MV-4-11 (cell line): ENCODE data around the gene CD44.

Experiments used
- DNase-seq: peaks from one replicate; lab custom pipeline; 2025; lab: John Stamatoyannopoulos, UW

The CD44 gene

GRCh38 chr11:35261197-35261596 lies 122.2 kb downstream of the CD44 start:
- no peak for DNase-seq

- DNase-seq = no peak
Measured at GRCh38 chr11:35262056-35262455, 123.1 kb downstream of the CD44 start.

GRCh38 chr11:35262735-35263134 lies 123.8 kb downstream of the CD44 start:
- DNase-seq = no peak

GRCh38 chr11:35265755-35266454 lies 126.9 kb downstream of the CD44 start:
- DNase-seq = no peak

- DNase-seq = no peak
Measured at GRCh38 chr11:35267504-35267903, 128.5 kb downstream of the CD44 start.

GRCh38 chr11:35270342-35270741 lies 131.4 kb downstream of the CD44 start:
- DNase-seq = no peak

GRCh38 chr11:35271031-35271430 lies 132.1 kb downstream of the CD44 start:
- DNase-seq = no peak

GRCh38 chr11:35272391-35272902 lies 133.5 kb downstream of the CD44 start:
- DNase-seq = peak; percentile 98

GRCh38 chr11:35274909-35275785 lies 136.2 kb downstream of the CD44 start:
- peak; percentile 67 for DNase-seq

GRCh38 chr11:35275786-35276170 lies 136.8 kb downstream of the CD44 start:
- DNase-seq = no peak

- DNase-seq = no peak
Measured at GRCh38 chr11:35276396-35277145, 137.6 kb downstream of the CD44 start.

- DNase-seq = no peak
Measured at GRCh38 chr11:35277827-35278226, 138.9 kb downstream of the CD44 start.

GRCh38 chr11:35280727-35281126 lies 141.8 kb downstream of the CD44 start:
- DNase-seq = no peak

GRCh38 chr11:35281169-35281688 lies 142.3 kb downstream of the CD44 start:
- no peak for DNase-seq
